ENCODE measurements around the gene RPL36AL. TPM values are rescaled to one million over a fixed set of nuclear protein-coding genes. Genes with fewer than 3 reads are reported as not detected.

Gene RPL36AL
- polyA plus RNA-seq, 1 donor (not counting 4 experiments of a cell fraction or from before 2014, with no cell fraction given), result 327 TPM

GRCh38 chr14:49574038-49574437 lies 46.4 kb downstream of the RPL36AL start:
- DNase-seq (ENCODE audit: low read depth, low spot score) (no peak), FAIRE-seq (no peak)
- no peak overlapping the region for H3K9ac ChIP-seq (ENCODE audit: control insufficient read depth, extremely low read depth, insufficient read depth, low read length)
- no peaks in the 10 kb centered on the region for H3K9me1 ChIP-seq (ENCODE audit: control insufficient read depth, extremely low read depth, insufficient read depth, low read length)
- H2AFZ ChIP-seq (ENCODE audit: control insufficient read depth, low read length), result no peak overlapping the region
- peaks cover 4 to 14% of the 10 kb centered on the region in 2 experiments for H3K36me3 ChIP-seq (ENCODE audit: control insufficient read depth in 2 of 2, extremely low read depth in 1 of 2, insufficient read depth in 2 of 2, low read length in 2 of 2)
- H3K27me3 ChIP-seq (ENCODE audit: control insufficient read depth, extremely low read depth, insufficient read depth, low read length), result no peaks in the 10 kb centered on the region
- TF ChIP-seq CTCF (optimal IDR thresholded peaks at IDR 0.05 in 1 of 3, IDR thresholded peaks at IDR 0.05 in 1 of 3, conservative IDR thresholded peaks at IDR 0.05 in 1 of 3; ENCODE audit: extremely low read depth in 1 of 3, insufficient read depth in 2 of 3, low read length in 3 of 3), result no peak
- TF ChIP-seq EZH2 (IDR thresholded peaks at IDR 0.05; ENCODE audit: low read length), result no peak
- dilution Hi-C loops (cut with MboI; ENCODE audit: extremely low pct_ligation_motif_present, low sequenced_read_pairs), result no loop called here
- no peak overlapping the region for H3K4me2 ChIP-seq (ENCODE audit: control insufficient read depth, extremely low read depth, insufficient read depth, low read depth, low read length)
- H3K27ac ChIP-seq (ENCODE audit: control insufficient read depth, insufficient read depth, low read length), result no peak overlapping the region
- no peak overlapping the region for H3K4me3 ChIP-seq (ENCODE audit: control insufficient read depth in 2 of 3, extremely low read depth in 1 of 3, insufficient read depth in 2 of 3, low read depth in 1 of 3, low read length in 3 of 3)
- no peaks in the 10 kb centered on the region for H3K9me3 ChIP-seq (ENCODE audit: control insufficient read depth, low read depth, low read length)
- H3K4me1 ChIP-seq (ENCODE audit: control insufficient read depth, extremely low read depth, insufficient read depth, low read length), result no peaks in the 10 kb centered on the region
- no peaks in the 10 kb centered on the region for H4K20me1 ChIP-seq (ENCODE audit: control insufficient read depth, extremely low read depth, insufficient read depth, low read length)
- no peaks in the 10 kb centered on the region for H3K79me2 ChIP-seq (ENCODE audit: control insufficient read depth, insufficient read depth, low read length)

DNA sequence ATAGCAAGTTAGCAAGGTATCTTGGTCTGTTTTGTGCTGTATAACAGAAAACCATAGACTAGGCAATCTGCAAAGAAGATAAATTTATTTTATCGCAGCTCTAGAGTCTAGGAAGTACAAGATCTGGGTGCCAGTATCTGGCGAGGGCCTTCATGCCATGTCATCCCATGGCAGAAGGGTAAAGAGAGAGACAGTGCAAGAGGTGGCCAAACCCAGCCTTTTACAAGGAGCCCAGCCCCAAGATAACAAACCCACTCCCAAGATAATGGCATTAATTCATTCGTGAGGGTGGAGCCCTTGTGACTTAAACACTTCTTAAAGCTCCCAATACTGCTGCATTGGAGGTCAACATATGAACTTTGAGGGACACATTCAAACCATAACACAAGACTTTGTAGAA lies 51.1 kb downstream of the RPL36AL start:
- no peak overlapping the region for H2AFZ ChIP-seq (ENCODE audit: control insufficient read depth, low read length)
- no peak overlapping the region for H3K9ac ChIP-seq (ENCODE audit: control insufficient read depth, extremely low read depth, insufficient read depth, low read length)
- no peak overlapping the region for H3K27ac ChIP-seq (ENCODE audit: control insufficient read depth, insufficient read depth, low read length)
- TF ChIP-seq CTCF (optimal IDR thresholded peaks at IDR 0.05 in 1 of 3, IDR thresholded peaks at IDR 0.05 in 1 of 3, conservative IDR thresholded peaks at IDR 0.05 in 1 of 3; ENCODE audit: extremely low read depth in 1 of 3, insufficient read depth in 2 of 3, low read length in 3 of 3) (no peak), EZH2 (IDR thresholded peaks at IDR 0.05; ENCODE audit: low read length) (no peak)
- no peaks in the 10 kb centered on the region for H3K9me3 ChIP-seq (ENCODE audit: control insufficient read depth, low read depth, low read length)
- FAIRE-seq (no peak), DNase-seq (ENCODE audit: low read depth, low spot score) (no peak)
- no peaks in the 10 kb centered on the region for H3K36me3 ChIP-seq (ENCODE audit: control insufficient read depth in 2 of 2, extremely low read depth in 1 of 2, insufficient read depth in 2 of 2, low read length in 2 of 2)
- no peak overlapping the region for H3K4me3 ChIP-seq (ENCODE audit: control insufficient read depth in 2 of 3, extremely low read depth in 1 of 3, insufficient read depth in 2 of 3, low read depth in 1 of 3, low read length in 3 of 3)
- H3K4me2 ChIP-seq (ENCODE audit: control insufficient read depth, extremely low read depth, insufficient read depth, low read depth, low read length), result no peak overlapping the region
- H4K20me1 ChIP-seq (ENCODE audit: control insufficient read depth, extremely low read depth, insufficient read depth, low read length), result no peaks in the 10 kb centered on the region
- H3K9me1 ChIP-seq (ENCODE audit: control insufficient read depth, extremely low read depth, insufficient read depth, low read length), result no peaks in the 10 kb centered on the region
- H3K27me3 ChIP-seq (ENCODE audit: control insufficient read depth, extremely low read depth, insufficient read depth, low read length), result no peaks in the 10 kb centered on the region
- H3K4me1 ChIP-seq (ENCODE audit: control insufficient read depth, extremely low read depth, insufficient read depth, low read length), result no peaks in the 10 kb centered on the region
- dilution Hi-C loops (cut with MboI; ENCODE audit: extremely low pct_ligation_motif_present, low sequenced_read_pairs), result no loop called here
- H3K79me2 ChIP-seq (ENCODE audit: control insufficient read depth, insufficient read depth, low read length), result no peaks in the 10 kb centered on the region

Small RNA genes within 50 kb of the gene (small RNA-seq; reads per million reads assigned to genes)
- 0 reads per million in 3 experiments for gene AL139099.3 (ENCODE audit: insufficient read length in 3 of 3, low read depth in 3 of 3, low replicate concordance in 1 of 3)
- 0 reads per million in 3 experiments for gene AL139099.4 (ENCODE audit: insufficient read length in 3 of 3, low read depth in 3 of 3, low replicate concordance in 1 of 3)
- 0 reads per million in 3 experiments for gene RF00019 (ENCODE audit: insufficient read length in 3 of 3, low read depth in 3 of 3, low replicate concordance in 1 of 3)

Other genes with a start within 250 kb of the RPL36AL start
- gene RPS29, start 34.2 kb downstream of the RPL36AL start, polyA plus RNA-seq, result 3,884 to 7,725 TPM (median 4,926 TPM) in 3 replicates
- gene LRR1, start 21.7 kb downstream of the RPL36AL start, polyA plus RNA-seq, result 10.9 to 22.7 TPM (median 14.1 TPM) in 3 replicates
- 20.7 to 27.9 TPM (median 24.0 TPM) in 3 replicates for gene MGAT2, start 173 bp upstream of the RPL36AL start, polyA plus RNA-seq
- 6.5 to 9.5 TPM (median 6.9 TPM) in 3 replicates for gene DNAAF2, start 14.6 kb upstream of the RPL36AL start, polyA plus RNA-seq
- gene POLE2, start 67.6 kb upstream of the RPL36AL start, polyA plus RNA-seq, result 4.0 to 14.1 TPM (median 8.4 TPM) in 3 replicates
- gene KLHDC1, start 72.5 kb upstream of the RPL36AL start, polyA plus RNA-seq, result 0.48 to 0.54 TPM (median 0.50 TPM) in 3 replicates
- 17.7 to 34.0 TPM (median 29.7 TPM) in 3 replicates for gene KLHDC2, start 147.5 kb upstream of the RPL36AL start, polyA plus RNA-seq
- 25.7 to 55.1 TPM (median 35.8 TPM) in 3 replicates for gene NEMF, start 232.2 kb upstream of the RPL36AL start, polyA plus RNA-seq

Measured in keratinocyte (primary cell).